Trophoblast cell (in vitro differentiated cells and primary cell): ENCODE measurements around the gene ECSCR.
"Not testable (repeated sequence)": the region's sequence is repeated elsewhere in the genome, so short reads cannot be mapped to it uniquely, and the experiment has no call there.

ENCODE experiments used
- DNase-seq, 2 donors: peaks; one replicate each; pipeline ENCODE4 v3.0.0-alpha.2; 2016
- H2AFZ ChIP-seq: 2 replicates; pipeline ENCODE4 v1.6.1; 2013; ENCODE audit warnings: low read length, moderate library complexity, mild to moderate bottlenecking; ENCODE audit not compliant: insufficient read depth, poor library complexity
- H2AK5ac ChIP-seq: 2 replicates; pipeline ENCODE4 v1.6.1; 2013; ENCODE audit warnings: mild to moderate bottlenecking, low read length
- H2BK120ac ChIP-seq: 2 replicates; pipeline ENCODE4 v1.6.1; 2013; ENCODE audit warnings: low read length, mild to moderate bottlenecking, moderate library complexity; ENCODE audit not compliant: insufficient read depth, poor library complexity
- H2BK12ac ChIP-seq: 2 replicates; pipeline ENCODE4 v1.6.1; 2013; ENCODE audit warnings: mild to moderate bottlenecking, low read length, moderate library complexity
- H2BK5ac ChIP-seq: 2 replicates; pipeline ENCODE4 v1.6.1; 2013; ENCODE audit warnings: low read length, low read depth, moderate library complexity, mild to moderate bottlenecking; ENCODE audit not compliant: poor library complexity
- H3K14ac ChIP-seq: 2 replicates; pipeline ENCODE4 v1.6.1; 2013; ENCODE audit warnings: mild to moderate bottlenecking, low read length
- H3K18ac ChIP-seq: 2 replicates; pipeline ENCODE4 v1.6.1; 2013; ENCODE audit warnings: mild to moderate bottlenecking, low read length
- H3K23ac ChIP-seq: 2 replicates; pipeline ENCODE4 v1.6.1; 2013; ENCODE audit warnings: low read length
- H3K27ac ChIP-seq: 2 replicates; pipeline ENCODE4 v1.5.1; 2013; ENCODE audit warnings: low read depth, mild to moderate bottlenecking, inconsistent platforms, low read length, moderate library complexity
- H3K27me3 ChIP-seq: 2 replicates; pipeline ENCODE4 v1.6.1; 2013; ENCODE audit warnings: inconsistent platforms, mild to moderate bottlenecking, low read length, moderate library complexity; ENCODE audit not compliant: insufficient read depth
- H3K36me3 ChIP-seq, 2 experiments: 1 replicate in 1 of 2; 2 replicates in 1 of 2; pipeline ENCODE4 v1.6.1; 2013; ENCODE audit warnings: low read length in 2 of 2, mild to moderate bottlenecking in 2 of 2, moderate library complexity in 1 of 2; ENCODE audit not compliant: insufficient read depth in 2 of 2, control insufficient read depth in 1 of 2
- H3K4ac ChIP-seq: 2 replicates; pipeline ENCODE4 v1.6.1; 2013; ENCODE audit warnings: low read depth, mild to moderate bottlenecking, low read length, moderate library complexity
- H3K4me1 ChIP-seq, 2 experiments: 1 replicate in 1 of 2; 2 replicates in 1 of 2; pipeline ENCODE4 v1.6.1; 2013; ENCODE audit warnings: low read length in 2 of 2, mild to moderate bottlenecking in 2 of 2, moderate library complexity in 1 of 2; ENCODE audit not compliant: insufficient read depth in 2 of 2, control insufficient read depth in 1 of 2
- H3K4me2 ChIP-seq: 2 replicates; pipeline ENCODE4 v1.6.1; 2013; ENCODE audit warnings: inconsistent platforms, mild to moderate bottlenecking, low read length, moderate library complexity
- H3K4me3 ChIP-seq: 2 replicates; pipeline ENCODE4 v1.5.1; 2013; ENCODE audit warnings: mild to moderate bottlenecking, low read depth, low read length, inconsistent platforms
- H3K79me1 ChIP-seq: one replicate; pipeline ENCODE4 v1.6.1; 2013; ENCODE audit warnings: low read length
- H3K79me2 ChIP-seq: 2 replicates; pipeline ENCODE4 v1.6.1; 2013; ENCODE audit warnings: low read length, mild to moderate bottlenecking; ENCODE audit not compliant: control insufficient read depth, insufficient read depth, poor library complexity
- H3K9ac ChIP-seq: 2 replicates; pipeline ENCODE4 v1.6.1; 2013; ENCODE audit warnings: mild to moderate bottlenecking, low read length
- H3K9me3 ChIP-seq: 2 replicates; pipeline ENCODE4 v1.6.1; 2013; ENCODE audit warnings: low read depth, mild to moderate bottlenecking, control low read depth, inconsistent platforms, low read length; ENCODE audit not compliant: insufficient read depth
- H4K12ac ChIP-seq: 2 replicates; pipeline ENCODE4 v1.6.1; 2013; ENCODE audit warnings: low read depth, mild to moderate bottlenecking, low read length, moderate library complexity
- H4K8ac ChIP-seq: 2 replicates; pipeline ENCODE4 v1.6.1; 2013; ENCODE audit warnings: low read depth, mild to moderate bottlenecking, low read length, moderate library complexity
- H4K91ac ChIP-seq: one replicate; pipeline ENCODE4 v1.6.1; 2013; ENCODE audit warnings: low read depth, mild to moderate bottlenecking, low read length, moderate library complexity
- WGBS: extraction: QIAGEN DNeasy Blood & Tissue Kit; methylation state at CpG from one replicate; pipeline ENCODE4 v1.1.7; 2013; ENCODE audit warnings: missing lambda C conversion rate; ENCODE audit not compliant: insufficient read length, insufficient coverage; ENCODE audit errors: extremely low coverage; 5-methylcytosine and 5-hydroxymethylcytosine counted together

ECSCR gene

DNA sequence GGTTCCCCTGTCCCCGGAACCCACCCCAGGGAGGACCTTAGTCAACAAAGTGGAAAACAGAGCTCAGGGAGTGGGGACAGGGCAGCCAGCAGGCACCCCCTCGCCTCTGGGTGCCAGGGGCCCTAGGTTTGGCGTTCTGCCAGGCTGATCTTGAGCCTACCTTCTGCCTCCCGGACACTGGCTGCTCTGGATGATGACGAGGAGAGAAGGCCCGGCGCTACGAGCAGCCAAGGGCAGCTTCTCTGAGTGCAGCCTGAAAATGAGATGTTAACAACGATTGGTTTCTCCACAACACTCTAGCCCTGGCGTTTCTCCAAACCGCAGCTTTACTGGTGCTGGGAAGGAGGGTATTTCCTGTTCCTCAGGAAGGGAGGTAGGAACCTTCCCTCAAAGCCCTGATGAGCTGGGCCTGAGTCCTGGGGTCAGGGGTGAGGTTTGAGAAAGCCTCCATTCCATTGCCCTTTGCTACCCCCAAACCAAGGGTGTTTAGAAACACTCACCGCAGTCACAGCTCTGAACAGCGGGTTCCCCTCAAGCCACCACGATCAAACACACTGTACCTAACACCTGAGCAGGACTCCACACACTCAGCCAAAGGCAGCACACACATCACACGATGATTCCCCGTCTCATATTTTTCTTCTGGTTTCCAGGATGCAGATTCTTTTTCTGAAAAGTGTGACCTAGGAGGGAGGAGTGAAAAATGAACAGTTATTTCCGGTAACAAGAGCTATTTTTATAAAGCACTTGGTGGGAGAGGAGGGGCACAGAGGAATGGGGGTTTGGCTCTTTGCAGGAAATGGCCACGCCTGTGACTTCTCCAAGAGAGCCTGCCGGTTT, 19.7 kb upstream of the ECSCR start, which contains the start of gene STING1:
STING1 (minus strand) TSS at position 709 of the 840 bp plus-strand sequence. CDS start 1,054 bp downstream, outside the sequence.
- H3K14ac ChIP-seq = no peak within 1 kb of the TSS
- WGBS = no CpG with 5 or more reads among the region's 19 CpGs
- H2BK5ac ChIP-seq = no peak within 1 kb of the TSS
- H2BK12ac ChIP-seq = no peak within 1 kb of the TSS
- no peak within 1 kb of the TSS for H3K18ac ChIP-seq
- no peaks in the 10 kb centered on the region for H3K79me2 ChIP-seq
- no peak within 1 kb of the TSS for H4K91ac ChIP-seq
- no peak within 1 kb of the TSS for H3K27ac ChIP-seq
- H3K4me3 ChIP-seq = no peak within 1 kb of the TSS
- no peak within 1 kb of the TSS for H3K9ac ChIP-seq
- H3K23ac ChIP-seq = no peak within 1 kb of the TSS
- H3K9me3 ChIP-seq = peaks cover 3% of the 10 kb centered on the region
- H3K4me1 ChIP-seq = peaks cover 0 to 3% of the 10 kb centered on the region in 2 experiments
- peak within 1 kb of the TSS; percentile 13 for H2AFZ ChIP-seq
- H3K4ac ChIP-seq = no peak within 1 kb of the TSS
- H3K79me1 ChIP-seq = no peaks in the 10 kb centered on the region
- no peaks in the 10 kb centered on the region for H3K36me3 ChIP-seq
- no peak within 1 kb of the TSS for H4K12ac ChIP-seq
- no peak within 1 kb of the TSS for H4K8ac ChIP-seq
- H2BK120ac ChIP-seq = no peak within 1 kb of the TSS
- no peaks in the 10 kb centered on the region for H3K27me3 ChIP-seq
- no peak within 1 kb of the TSS for H3K4me2 ChIP-seq
- no peak within 1 kb of the TSS for H2AK5ac ChIP-seq
- DNase-seq = peak in 1 of 2 donors; percentile 31

DNA sequence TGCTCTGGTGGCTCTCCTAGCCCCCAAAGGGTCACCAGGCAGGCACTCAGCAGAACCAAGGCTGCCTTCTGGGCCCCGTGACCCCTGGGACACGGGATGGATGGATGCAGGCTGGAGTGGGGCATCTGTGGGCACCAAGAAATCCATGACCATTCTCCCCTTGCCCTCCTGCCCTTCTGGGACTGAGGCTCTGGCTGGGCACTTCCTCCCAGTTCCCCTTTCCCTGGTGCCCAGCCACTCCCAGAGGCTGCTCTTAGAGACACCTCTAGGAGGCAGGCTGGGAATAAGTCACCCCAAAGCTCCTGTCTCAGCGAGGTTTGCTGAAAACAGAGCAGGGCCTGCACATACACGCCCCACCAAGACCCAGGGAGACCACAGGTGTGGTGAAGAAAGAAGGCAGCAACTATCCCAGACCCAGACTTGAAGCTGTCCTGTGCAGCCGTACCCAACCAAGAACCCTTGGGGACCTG, 19.1 kb upstream of the ECSCR start:
- no peak overlapping the region for H2AFZ ChIP-seq
- WGBS = no CpG with 5 or more reads among the region's 5 CpGs
- H2BK12ac ChIP-seq = no peak overlapping the region
- no peak overlapping the region for H3K23ac ChIP-seq
- H2AK5ac ChIP-seq = no peak overlapping the region
- H3K14ac ChIP-seq = no peak overlapping the region
- no peak overlapping the region for H2BK5ac ChIP-seq
- H3K4me2 ChIP-seq = no peak overlapping the region
- no peaks in the 10 kb centered on the region for H3K79me2 ChIP-seq
- H4K8ac ChIP-seq = no peak overlapping the region
- no peak overlapping the region for H4K91ac ChIP-seq
- DNase-seq = no peak
- no peak overlapping the region for H2BK120ac ChIP-seq
- H3K18ac ChIP-seq = no peak overlapping the region
- no peak overlapping the region for H3K27ac ChIP-seq
- no peak overlapping the region for H3K4me3 ChIP-seq
- no peaks in the 10 kb centered on the region for H3K36me3 ChIP-seq
- H3K27me3 ChIP-seq = no peaks in the 10 kb centered on the region
- H3K4ac ChIP-seq = no peak overlapping the region
- peaks cover 0 to 3% of the 10 kb centered on the region in 2 experiments for H3K4me1 ChIP-seq
- H4K12ac ChIP-seq = no peak overlapping the region
- H3K9ac ChIP-seq = no peak overlapping the region
- H3K79me1 ChIP-seq = no peaks in the 10 kb centered on the region
- no peaks in the 10 kb centered on the region for H3K9me3 ChIP-seq

DNA sequence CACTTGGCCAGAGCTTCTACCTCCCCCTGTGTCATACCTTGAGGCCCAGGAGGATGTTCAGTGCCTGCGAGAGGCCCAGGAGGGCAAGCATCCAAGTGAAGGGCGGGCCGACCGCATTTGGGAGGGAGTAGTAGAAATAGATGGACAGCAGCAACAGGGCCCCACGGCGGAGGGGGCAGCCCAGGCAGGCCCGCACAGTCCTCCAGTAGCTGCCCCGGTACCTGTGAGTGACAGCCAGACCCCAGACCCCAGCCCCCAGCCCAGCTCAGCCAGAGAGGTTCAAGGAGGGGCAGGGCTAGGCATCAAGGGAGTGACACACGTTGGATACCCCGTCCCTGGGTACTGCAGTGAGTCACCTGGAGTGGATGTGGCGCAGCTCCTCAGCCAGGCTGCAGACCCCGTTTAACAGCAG, 18.6 kb upstream of the ECSCR start:
- Histone ChIP-seq H3K23ac (no peak overlapping the region), H2AFZ (no peak overlapping the region), H3K9me3 (no peaks in the 10 kb centered on the region), H3K4me3 (no peak overlapping the region), H2BK120ac (no peak overlapping the region), H3K4me2 (no peak overlapping the region), H2AK5ac (no peak overlapping the region), H2BK5ac (no peak overlapping the region), H3K4ac (no peak overlapping the region), H4K91ac (no peak overlapping the region), H3K79me1 (no peaks in the 10 kb centered on the region), H4K8ac (no peak overlapping the region), H3K27ac (no peak overlapping the region), H3K18ac (no peak overlapping the region), H4K12ac (no peak overlapping the region), H3K9ac (no peak overlapping the region), H3K27me3 (no peaks in the 10 kb centered on the region), H3K79me2 (no peaks in the 10 kb centered on the region), H3K4me1 (peaks cover 0 to 3% of the 10 kb centered on the region in 2 experiments), H2BK12ac (no peak overlapping the region), H3K36me3 (no peaks in the 10 kb centered on the region), H3K14ac (no peak overlapping the region)
- WGBS = no CpG with 5 or more reads among the region's 12 CpGs
- no peak for DNase-seq

DNA sequence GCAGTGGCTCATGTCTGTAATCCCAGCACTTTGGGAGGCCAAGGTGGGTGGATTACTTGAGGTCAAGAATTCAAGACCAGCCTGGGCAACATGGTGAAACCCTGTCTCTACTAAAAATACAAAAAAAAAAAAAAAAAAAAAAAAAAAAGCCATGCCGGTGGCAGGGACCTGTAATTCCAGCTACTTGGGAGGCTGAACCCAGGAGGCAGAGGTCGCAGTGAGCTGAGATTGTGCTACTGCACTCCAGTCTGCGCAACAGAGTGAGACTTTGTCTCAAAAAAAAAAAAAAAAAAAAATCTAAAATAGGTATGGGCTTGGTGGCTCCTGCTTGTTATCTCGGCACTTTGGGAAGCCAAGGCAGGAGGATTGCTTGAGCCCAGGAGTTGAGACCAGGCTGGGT, 17.2 kb upstream of the ECSCR start:
- H3K9me3 ChIP-seq, H2BK5ac ChIP-seq, H3K4ac ChIP-seq, H3K23ac ChIP-seq, H4K8ac ChIP-seq, H2AK5ac ChIP-seq, DNase-seq, H4K12ac ChIP-seq, H3K79me1 ChIP-seq, H3K79me2 ChIP-seq, H2BK12ac ChIP-seq, H3K36me3 ChIP-seq, H3K4me3 ChIP-seq, H2BK120ac ChIP-seq, H3K18ac ChIP-seq, H4K91ac ChIP-seq, H3K14ac ChIP-seq, H2AFZ ChIP-seq, H3K27me3 ChIP-seq, H3K4me2 ChIP-seq, H3K27ac ChIP-seq, H3K9ac ChIP-seq, H3K4me1 ChIP-seq: not testable (repeated sequence)
- no CpG with 5 or more reads among the region's 4 CpGs for WGBS
